Dedifferentiated amniotic fluid mesenchymal stem cell (primary cell): ENCODE data around the gene ITGA11.
"Not testable (repeated sequence)": the region's sequence is repeated elsewhere in the genome, so short reads cannot be mapped to it uniquely, and the experiment has no call there.

Source experiments
- DNase-seq: peaks from one replicate; pipeline ENCODE4 v3.0.0-alpha.2; 2016; ENCODE audit errors: extremely low spot score

Gene ITGA11

DNA sequence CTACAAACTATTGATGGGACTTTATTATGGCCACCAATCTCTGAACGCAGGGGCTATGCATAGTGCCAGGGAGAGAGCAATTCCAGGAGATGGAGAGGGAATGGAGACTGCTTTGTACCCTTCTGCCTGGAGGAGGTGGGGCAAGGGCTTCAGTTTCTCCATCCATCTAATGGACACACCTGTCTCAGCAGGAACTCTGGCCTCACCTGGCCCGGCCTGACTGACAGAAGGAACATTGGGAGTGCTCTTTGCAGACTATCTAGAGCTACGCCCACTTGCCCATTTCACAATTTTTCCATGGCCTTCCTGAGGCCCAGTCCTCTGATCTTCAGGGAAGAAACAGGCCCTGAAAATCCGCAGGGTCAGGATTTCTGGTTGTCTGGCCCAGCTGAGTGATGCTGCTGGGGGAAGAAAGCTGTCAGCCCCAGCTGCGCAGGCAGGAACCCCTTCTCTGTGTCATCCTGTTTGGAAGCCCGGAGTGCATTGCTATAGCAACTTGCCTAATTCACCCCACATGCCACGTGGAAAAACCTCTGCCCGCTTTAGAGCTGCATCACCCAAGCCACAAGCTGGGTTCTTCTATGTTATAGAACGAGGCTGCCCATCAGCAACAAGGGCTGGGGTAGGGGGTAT lies 6.4 kb downstream of the ITGA11 start:
- DNase-seq = no peak

DNA sequence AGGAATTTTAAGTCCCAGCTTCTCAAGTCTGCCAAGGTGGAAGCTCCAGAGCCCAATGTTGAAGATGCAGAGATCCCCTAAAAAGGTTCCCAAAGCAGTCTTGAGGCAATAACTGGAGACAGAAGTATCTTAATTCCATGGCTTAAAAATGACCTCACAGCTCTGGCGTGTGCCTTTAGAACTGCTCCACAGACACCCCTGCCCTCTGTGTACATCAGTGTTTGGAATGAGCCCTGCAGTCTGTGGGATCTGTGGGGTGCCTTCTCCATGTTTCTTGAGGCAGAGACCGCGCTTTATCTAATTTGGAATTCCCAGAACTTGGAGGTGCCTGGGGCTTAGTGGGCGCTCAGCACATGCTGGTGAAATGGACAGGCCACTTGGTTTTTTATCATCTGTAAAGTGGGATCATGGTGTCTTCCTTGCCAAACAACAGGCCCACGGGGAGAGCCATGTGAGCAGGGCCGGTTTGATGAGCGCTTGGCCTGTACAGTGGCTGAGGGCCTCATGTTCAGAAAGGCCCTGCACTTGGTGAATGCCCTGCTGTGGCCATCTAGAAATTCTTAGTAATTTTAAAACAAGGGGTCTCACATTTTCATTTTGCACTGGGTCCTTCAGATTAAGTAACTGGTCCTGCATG lies 7.1 kb downstream of the ITGA11 start:
- no peak for DNase-seq

DNA sequence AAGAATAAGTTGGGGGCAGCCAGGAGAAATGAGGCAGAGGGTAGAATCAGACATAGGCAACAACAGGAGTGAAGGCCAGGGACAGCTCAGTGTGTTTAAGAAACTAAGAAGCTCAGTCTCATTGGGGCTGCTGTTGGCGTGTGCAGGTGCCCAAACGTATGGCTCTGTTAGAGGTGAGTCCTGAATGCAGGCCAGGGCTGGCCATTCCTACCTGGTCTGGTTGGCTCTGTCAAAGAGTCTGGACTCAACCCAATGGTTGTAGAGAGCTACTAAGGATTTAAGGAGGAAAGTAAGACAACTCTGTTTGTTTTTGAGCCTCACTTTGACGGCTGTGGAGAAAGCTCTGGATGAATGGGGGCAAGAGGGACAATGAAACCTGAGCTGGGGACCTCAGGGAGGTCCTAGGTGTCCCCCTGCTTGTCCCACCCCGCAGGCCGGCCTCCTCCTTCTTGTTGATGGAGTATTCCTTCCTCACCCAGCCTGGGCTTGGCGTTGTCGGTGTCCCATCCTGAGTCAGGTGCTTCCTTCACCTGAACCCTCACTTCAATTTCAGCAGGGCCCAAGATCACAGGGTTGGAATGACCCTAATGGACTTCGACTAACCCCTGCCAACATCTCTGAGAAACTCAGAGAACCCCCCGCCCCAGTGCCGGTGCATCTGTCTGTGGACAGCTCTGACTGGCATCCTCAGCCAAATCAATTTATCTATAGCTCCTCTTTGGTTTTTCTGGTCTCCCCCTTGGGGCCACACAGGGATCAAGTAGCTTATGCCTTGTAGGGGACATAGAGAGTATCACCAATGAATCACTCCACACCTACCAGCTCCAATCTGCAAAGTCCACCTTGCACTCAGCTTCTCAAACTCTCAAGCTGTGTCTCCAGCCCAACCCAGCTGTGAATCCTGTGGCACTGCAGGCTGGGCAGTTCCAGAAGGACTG lies 8.3 kb downstream of the ITGA11 start:
- no peak for DNase-seq

DNA sequence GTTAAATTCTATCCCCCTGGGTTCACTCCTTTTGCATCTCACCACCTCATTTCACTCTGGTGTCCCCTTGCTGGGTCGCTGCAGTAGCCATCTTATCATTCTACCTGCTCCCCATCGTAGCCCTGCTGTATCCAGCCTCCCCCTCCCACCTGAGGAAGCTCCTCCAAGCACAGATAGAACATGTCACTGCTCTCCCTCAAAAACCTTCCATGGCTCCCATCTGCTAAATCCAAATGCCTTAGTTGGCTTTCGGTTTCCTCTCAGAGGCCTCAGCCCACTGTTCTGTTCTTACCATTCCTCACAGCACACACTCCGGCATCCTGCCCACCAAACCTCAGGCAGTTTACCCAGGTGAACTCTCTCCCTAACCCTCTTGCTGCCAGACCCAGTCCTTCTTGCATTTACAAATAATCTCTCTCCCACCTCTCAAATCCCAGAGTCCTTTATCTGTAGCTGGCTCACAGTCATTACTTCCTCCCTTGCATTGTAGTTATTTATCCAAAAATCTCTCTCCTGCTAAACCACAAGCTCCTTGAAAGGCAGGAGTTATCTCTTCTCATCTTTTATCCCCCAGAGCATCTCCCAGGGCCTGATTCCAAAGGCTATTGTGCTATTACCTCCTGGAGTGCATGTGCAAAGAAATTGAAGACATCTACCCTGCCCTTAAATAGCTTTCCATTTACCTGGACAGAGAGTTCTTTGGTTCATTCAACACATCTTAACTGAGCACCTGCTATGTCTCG lies 9.4 kb downstream of the ITGA11 start:
- DNase-seq = not testable (repeated sequence)

DNA sequence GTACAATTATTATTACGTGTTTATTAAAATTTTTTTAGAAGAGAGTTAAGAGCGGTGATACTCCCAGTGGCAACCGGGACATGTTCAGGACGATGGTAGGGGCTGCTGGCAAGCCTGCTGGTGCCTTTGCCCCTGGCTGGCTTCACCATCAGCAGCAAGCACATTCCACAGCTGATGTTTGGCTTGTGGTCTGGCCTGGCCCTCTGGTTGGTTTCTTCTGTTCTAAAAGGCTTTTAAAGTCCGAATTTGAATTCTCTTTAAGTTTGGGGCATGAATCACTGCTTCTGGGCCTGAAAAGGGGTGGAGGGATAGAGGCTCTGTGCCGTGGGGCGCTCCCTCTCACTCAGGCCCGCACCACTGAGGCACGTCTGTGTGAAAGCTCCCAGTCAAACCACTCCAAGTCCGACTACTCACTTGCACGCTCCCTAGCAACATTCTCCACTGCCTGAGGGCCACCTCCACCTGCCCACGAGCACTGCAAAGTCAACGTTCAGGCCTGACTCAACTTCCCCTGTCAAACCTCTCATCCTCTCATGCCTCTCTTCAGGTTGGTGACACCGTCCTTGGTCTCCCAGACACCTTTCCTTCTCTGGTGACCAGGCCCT lies 10.1 kb downstream of the ITGA11 start:
- peak; percentile 49 for DNase-seq

- DNase-seq = no peak
Measured at GRCh38 chr15:68421115-68421551, 10.8 kb downstream of the ITGA11 start.

GRCh38 chr15:68420186-68420684 lies 11.7 kb downstream of the ITGA11 start:
- DNase-seq = no peak

- no peak for DNase-seq
Measured at GRCh38 chr15:68419301-68420175, 12.4 kb downstream of the ITGA11 start.

DNA sequence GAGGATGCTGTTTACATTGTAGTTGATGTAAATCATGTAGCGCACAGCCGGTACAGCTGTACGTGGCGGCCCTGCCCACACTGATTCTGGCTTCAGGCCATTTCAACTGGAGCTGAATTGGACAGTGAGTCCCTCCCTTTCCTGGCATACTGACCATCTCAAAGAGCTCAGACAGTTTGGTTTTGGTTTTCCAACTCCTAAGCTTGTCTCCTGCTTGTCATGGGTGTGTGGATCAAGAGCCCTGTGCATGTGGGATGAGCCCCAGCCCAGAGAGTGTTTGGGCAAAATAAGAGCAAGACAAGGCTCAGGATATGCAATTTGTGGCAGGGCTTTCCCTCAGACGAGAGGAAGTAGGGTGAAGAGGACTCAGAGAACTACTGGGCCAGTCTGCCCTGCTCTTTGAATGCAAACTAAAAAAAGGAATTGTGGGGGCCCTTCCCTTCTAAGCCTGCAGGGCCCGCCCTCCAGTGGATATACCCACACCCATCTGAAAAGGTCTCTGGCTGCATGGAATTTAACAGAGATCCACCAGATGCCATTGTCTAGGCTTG lies 13.3 kb downstream of the ITGA11 start:
- peak; percentile 74 for DNase-seq

GRCh38 chr15:68417897-68418296 lies 14.1 kb downstream of the ITGA11 start:
- no peak for DNase-seq

DNA sequence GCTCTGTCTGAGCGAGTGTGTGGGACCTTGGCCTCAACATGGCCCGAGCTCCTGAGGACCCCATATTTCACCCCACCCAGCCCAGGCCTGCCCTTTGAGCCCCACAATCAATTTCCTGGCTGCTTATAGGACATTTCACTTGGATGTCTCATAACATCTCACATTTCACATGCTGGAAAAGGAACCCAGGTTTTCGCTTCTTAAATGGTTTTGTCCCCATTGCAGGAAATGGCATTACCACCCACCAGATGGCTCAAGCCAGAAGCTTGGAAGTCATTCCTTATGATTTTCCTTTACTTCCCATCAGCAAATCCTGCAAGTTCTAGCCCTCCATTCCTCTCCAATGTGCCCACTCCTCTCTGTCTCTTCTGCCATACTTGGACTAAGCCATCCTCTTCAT lies 14.9 kb downstream of the ITGA11 start:
- no peak for DNase-seq

DNA sequence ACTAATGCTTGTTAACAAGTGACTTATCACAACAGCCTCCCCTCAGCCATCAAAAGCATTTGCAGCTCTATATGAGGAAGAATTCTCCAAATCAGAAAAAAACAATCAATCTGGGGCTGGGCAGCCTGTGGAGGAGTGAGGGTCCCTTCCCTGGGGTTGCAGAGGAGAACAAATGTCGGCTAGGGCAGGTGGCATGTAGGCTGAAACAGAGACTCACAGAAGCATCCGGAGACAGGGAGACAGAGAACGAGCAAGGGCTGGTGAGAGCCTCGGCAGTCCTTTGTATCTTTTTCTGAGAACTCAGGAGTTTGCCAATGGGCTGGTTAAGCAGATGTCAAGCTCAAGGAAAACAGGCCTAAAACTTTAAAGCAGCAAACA lies 15.8 kb downstream of the ITGA11 start:
- DNase-seq = no peak

- DNase-seq = no peak
Measured at GRCh38 chr15:68415501-68416157, 16.3 kb downstream of the ITGA11 start.

DNA sequence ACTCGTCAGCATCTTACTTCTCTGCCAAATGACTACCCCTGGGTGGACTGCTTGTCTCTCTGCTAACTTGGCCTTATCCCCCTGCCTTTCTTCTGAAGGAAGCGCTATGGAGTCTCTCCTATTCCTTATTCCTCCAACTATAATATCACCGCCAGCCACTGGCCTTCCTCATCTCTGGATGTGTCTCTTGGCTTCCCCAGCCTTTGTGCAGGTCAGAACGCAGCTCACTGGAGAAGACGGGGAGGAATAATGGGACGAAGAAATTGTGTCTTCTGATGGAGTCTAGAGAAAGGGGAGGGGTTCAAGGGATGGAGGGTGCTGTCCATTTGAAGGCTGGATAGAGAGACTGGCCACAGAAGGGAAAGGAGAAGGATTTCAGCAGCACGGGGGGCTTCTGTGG lies 16.9 kb downstream of the ITGA11 start:
- DNase-seq = no peak

GRCh38 chr15:68414591-68414990 lies 17.4 kb downstream of the ITGA11 start:
- no peak for DNase-seq

DNA sequence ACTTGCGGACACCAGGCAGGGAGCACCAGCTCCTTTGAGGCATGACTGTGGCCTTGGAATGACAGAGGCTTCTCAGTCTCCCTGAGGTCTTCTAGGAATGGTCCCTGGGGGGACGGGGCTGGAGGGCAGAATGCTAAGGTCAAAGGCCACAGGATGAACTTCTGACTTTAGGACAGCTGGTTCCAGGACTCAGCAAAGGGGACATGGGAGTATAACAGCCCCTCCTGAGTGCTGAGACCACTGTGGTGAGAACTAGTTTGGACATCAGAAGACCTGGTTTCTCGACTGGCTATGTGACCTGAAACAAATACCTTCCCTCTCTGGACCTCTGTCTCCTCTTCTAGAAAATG lies 17.8 kb downstream of the ITGA11 start:
- DNase-seq = no peak

DNA sequence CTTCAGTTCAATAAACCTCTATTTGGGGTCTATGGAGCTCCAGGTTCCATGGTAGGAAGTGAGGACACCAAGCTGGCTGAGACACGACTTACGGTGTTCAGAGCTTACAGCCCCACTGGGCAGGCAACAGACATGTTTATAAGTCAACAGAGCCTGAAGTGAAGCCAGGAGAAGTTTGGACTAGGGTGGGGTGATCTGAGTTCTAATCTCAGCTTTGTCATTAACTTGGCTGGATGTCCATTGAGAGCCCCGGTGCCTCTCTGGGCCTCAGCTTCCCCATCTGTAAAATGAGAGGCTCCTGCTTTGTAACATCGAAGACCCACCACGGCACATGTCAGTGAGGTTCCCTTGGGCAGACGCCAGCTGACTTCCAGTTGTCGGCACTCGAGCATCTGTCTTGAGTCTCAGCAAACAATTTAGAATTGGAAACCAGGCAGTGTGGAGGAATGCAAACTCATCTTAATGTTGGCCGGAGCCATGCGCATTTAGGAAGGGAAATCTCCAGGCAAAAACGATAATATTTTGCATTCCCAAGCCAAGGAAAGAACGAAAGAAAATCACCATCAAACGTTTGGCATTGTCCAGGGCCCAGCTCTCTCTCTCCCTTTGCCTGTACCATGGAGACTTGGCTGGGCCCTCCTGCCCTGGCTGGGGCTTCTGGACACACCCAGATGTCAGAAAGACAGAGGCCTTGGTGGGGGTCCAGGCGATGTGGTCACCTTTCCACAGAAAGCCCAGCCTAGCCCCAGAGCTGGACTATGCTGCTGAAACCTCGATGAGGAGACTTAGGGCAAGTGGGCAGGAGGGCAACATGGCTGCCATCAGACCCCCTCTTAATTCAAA lies 18.4 kb downstream of the ITGA11 start:
- no peak for DNase-seq

- DNase-seq = no peak
Measured at GRCh38 chr15:68412218-68412617, 19.7 kb downstream of the ITGA11 start.

- no peak for DNase-seq
Measured at GRCh38 chr15:68411735-68412134, 20.2 kb downstream of the ITGA11 start.
